ENCODE data around the gene RPGRIP1L. TPM values are rescaled to one million over a fixed set of nuclear protein-coding genes. Genes with fewer than 3 reads are reported as not detected.

The RPGRIP1L gene
- total RNA-seq, 3 donors from 2014 or later = 2.1 to 5.3 (median 3.8) TPM

DNA sequence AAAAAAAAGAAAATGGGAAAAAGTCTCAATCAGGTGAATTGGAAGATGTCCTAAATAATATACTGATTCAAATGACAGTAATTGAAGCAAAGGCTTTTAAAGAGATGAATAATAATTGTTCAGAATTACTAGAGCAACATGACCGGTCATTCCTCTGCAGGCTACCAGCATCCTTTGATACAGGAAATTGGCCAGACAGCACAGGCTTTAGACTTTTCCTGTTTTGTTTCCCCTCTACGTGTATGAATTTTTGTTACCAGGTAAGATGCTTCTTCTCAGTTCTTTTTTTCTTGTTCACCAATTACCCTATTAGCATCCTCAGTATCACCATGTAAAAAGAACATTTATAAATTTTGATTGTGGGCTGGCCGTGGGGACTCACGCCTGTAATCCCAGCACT lies 77.5 kb downstream of the RPGRIP1L start:
- Histone ChIP-seq H3K36me3 (ENCODE audit: low read depth) (no peaks in the 10 kb centered on the region), H3K4me3 (no peak overlapping the region), H3K9me3 (no peaks in the 10 kb centered on the region), H3K4me1 (ENCODE audit: low read depth) (no peaks in the 10 kb centered on the region)
- intact Hi-C loops (cut with DNase I, micrococcal nuclease) = no loop called here
- no peak for TF ChIP-seq CTCF (IDR thresholded peaks at IDR 0.05)
- ATAC-seq (no peak), DNase-seq (no peak)

DNA sequence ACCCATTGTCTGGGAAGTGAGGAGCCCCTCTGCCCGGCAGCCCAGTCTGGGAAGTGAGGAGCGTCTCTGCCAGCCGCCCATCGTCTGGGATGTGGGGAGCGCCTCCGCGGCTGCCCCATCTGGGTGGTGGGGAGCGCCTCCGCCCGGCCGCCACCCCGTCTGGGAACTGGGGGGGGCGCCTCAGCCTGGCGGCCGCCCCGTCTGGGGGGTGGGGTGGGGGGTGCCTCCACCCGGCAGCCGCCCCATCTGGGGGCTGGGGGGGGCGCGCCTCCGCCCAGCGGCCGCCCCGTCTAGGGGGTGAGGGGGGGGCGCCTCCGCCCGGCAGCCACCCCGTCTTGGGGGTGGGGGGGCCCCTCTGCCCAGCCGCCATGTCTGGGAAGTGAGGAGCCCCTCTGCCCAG lies 78.4 kb downstream of the RPGRIP1L start:
- intact Hi-C loops (cut with DNase I, micrococcal nuclease) = no loop called here
- DNase-seq = no peak
- ATAC-seq = no peak
- H3K4me3 ChIP-seq = no peak overlapping the region
- no peaks in the 10 kb centered on the region for H3K4me1 ChIP-seq (ENCODE audit: low read depth)
- H3K36me3 ChIP-seq (ENCODE audit: low read depth) = no peaks in the 10 kb centered on the region
- TF ChIP-seq CTCF (IDR thresholded peaks at IDR 0.05) = no peak
- H3K9me3 ChIP-seq = no peaks in the 10 kb centered on the region

DNA sequence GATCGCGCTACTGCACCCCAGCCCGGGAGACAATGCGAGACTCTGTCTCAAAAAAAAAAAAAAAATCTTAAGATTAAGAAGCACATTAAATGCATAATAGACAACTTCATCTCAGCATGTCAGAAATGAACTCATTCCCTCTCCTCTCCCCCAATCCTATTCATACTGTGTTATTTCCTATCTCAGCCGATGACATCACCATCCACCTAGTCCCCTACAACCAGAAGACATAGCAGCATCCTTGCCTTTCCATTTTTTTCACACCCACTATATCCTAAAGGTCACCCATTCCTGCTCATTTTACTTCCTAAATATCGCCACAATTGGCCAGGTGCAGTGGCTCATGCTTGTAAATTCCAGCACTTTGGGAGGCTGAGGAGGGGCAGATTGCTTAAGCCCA lies 81.3 kb downstream of the RPGRIP1L start:
- intact Hi-C loops (cut with DNase I, micrococcal nuclease) = no loop called here
- DNase-seq (no peak), ATAC-seq (no peak)
- TF ChIP-seq CTCF (IDR thresholded peaks at IDR 0.05) = no peak
- Histone ChIP-seq H3K4me3 (no peak overlapping the region), H3K9me3 (no peaks in the 10 kb centered on the region), H3K36me3 (ENCODE audit: low read depth) (no peaks in the 10 kb centered on the region), H3K4me1 (ENCODE audit: low read depth) (no peaks in the 10 kb centered on the region)

GRCh38 chr16:53620476-53620875 lies 83.2 kb downstream of the RPGRIP1L start:
- ATAC-seq (no peak), DNase-seq (no peak)
- intact Hi-C loops (cut with DNase I, micrococcal nuclease) = no loop called here
- Histone ChIP-seq H3K36me3 (ENCODE audit: low read depth) (no peaks in the 10 kb centered on the region), H3K4me1 (ENCODE audit: low read depth) (no peaks in the 10 kb centered on the region), H3K4me3 (no peak overlapping the region), H3K9me3 (no peaks in the 10 kb centered on the region)
- no peak for TF ChIP-seq CTCF (IDR thresholded peaks at IDR 0.05)

DNA sequence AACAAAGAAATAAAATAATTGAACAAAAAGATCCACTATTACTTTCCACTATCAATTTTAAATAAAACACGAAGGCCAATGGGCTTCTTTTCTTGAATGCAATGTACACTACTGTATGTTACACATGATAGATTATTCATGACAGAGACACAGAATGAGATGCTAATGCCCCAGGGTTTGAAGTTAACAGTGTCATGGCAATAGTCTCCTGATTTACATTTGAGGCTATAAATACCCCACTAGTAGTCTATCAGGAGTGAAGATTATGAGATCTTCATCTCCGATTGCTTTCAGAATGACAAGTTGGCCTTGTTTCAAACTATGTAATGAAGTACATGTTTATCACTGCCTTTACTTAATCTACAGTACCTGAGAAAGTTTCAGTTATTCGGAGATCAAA lies 84.4 kb downstream of the RPGRIP1L start:
- H3K36me3 ChIP-seq (ENCODE audit: low read depth) = no peaks in the 10 kb centered on the region
- H3K9me3 ChIP-seq = no peaks in the 10 kb centered on the region
- DNase-seq = no peak
- H3K4me1 ChIP-seq (ENCODE audit: low read depth) = no peaks in the 10 kb centered on the region
- no peak for ATAC-seq
- intact Hi-C loops (cut with DNase I, micrococcal nuclease) = no loop called here
- TF ChIP-seq CTCF (IDR thresholded peaks at IDR 0.05) = no peak
- H3K4me3 ChIP-seq = no peak overlapping the region

DNA sequence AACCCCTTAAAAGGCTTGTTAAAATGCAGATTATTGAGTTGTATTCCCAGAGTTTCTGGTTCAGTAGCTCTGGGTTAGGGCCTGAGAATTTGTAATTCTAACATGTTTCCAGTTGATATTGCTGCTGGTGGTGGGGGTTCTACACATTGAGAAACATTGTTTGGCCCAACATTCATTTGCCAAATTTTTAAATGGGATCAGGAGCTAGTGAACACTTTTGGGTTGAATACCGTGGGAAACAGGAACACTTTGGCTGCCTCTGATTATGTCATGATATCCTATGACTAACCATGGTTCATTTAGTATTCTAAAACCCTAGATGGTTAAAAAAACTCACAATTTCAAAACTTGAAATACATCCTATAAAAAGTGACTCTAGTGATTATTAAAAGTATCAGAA lies 89.3 kb downstream of the RPGRIP1L start:
- ATAC-seq (no peak), DNase-seq (no peak)
- H3K36me3 ChIP-seq (ENCODE audit: low read depth) = no peaks in the 10 kb centered on the region
- no peaks in the 10 kb centered on the region for H3K4me1 ChIP-seq (ENCODE audit: low read depth)
- no peak overlapping the region for H3K4me3 ChIP-seq
- H3K9me3 ChIP-seq = no peaks in the 10 kb centered on the region
- TF ChIP-seq CTCF (IDR thresholded peaks at IDR 0.05) = no peak
- intact Hi-C loops (cut with DNase I, micrococcal nuclease) = no loop called here
